ENCODE measurements around the gene CRLF1. TPM values are rescaled to one million over a fixed set of nuclear protein-coding genes. Genes with fewer than 3 reads are reported as not detected.

Gene CRLF1
- total RNA-seq, 1 donor from 2014 or later: 1.5 TPM

- TF ChIP-seq CTCF (conservative IDR thresholded peaks at IDR 0.05): no peak
- no peak for DNase-seq (ENCODE audit: low read depth, low spot score)
- Mint-ChIP-seq H3K27me3 (ENCODE audit: low read depth) (peaks cover 82% of the 10 kb centered on the region), H3K27ac (ENCODE audit: unreplicated experiment) (no peak within 1 kb of the TSS), H3K36me3 (ENCODE audit: low read depth) (no peaks in the 10 kb centered on the region), H3K4me3 (peak within 1 kb of the TSS; percentile 85), H3K9me3 (peaks cover 5% of the 10 kb centered on the region), H3K4me1 (peaks cover 23% of the 10 kb centered on the region)
Observed at GRCh38 chr19:18612772-18613588, 6.4 kb upstream of the CRLF1 start, which contains the start of gene TMEM59L. Gene TMEM59L (plus strand): TSS chr19:18612870. CDS start chr19:18612959, 89 bp downstream.

- H3K27me3 Mint-ChIP-seq (ENCODE audit: low read depth): peaks cover 84% of the 10 kb centered on the region
- no peak overlapping the region for H3K27ac Mint-ChIP-seq (ENCODE audit: unreplicated experiment)
- peak overlapping the region; percentile 85 for H3K4me3 Mint-ChIP-seq
- no peaks in the 10 kb centered on the region for H3K9me3 Mint-ChIP-seq
- H3K4me1 Mint-ChIP-seq: peaks cover 23% of the 10 kb centered on the region
- TF ChIP-seq CTCF (conservative IDR thresholded peaks at IDR 0.05): no peak
- no peak for DNase-seq (ENCODE audit: low read depth, low spot score)
- H3K36me3 Mint-ChIP-seq (ENCODE audit: low read depth): no peaks in the 10 kb centered on the region
Observed at GRCh38 chr19:18612051-18612771, 5.6 kb upstream of the CRLF1 start.

- no peak for TF ChIP-seq CTCF (conservative IDR thresholded peaks at IDR 0.05)
- no peaks in the 10 kb centered on the region for H3K36me3 Mint-ChIP-seq (ENCODE audit: low read depth)
- peaks cover 23% of the 10 kb centered on the region for H3K4me1 Mint-ChIP-seq
- no peaks in the 10 kb centered on the region for H3K9me3 Mint-ChIP-seq
- H3K27ac Mint-ChIP-seq (ENCODE audit: unreplicated experiment): no peak overlapping the region
- no peak for DNase-seq (ENCODE audit: low read depth, low spot score)
- H3K27me3 Mint-ChIP-seq (ENCODE audit: low read depth): peaks cover 88% of the 10 kb centered on the region
- peak overlapping the region; percentile 72 for H3K4me3 Mint-ChIP-seq
Observed at GRCh38 chr19:18611327-18612050, 4.9 kb upstream of the CRLF1 start.

- H3K9me3 Mint-ChIP-seq: no peaks in the 10 kb centered on the region
- H3K27ac Mint-ChIP-seq (ENCODE audit: unreplicated experiment): no peak overlapping the region
- no peak for DNase-seq (ENCODE audit: low read depth, low spot score)
- H3K4me3 Mint-ChIP-seq: peak overlapping the region; percentile 72
- TF ChIP-seq CTCF (conservative IDR thresholded peaks at IDR 0.05): no peak
- H3K4me1 Mint-ChIP-seq: peaks cover 23% of the 10 kb centered on the region
- H3K36me3 Mint-ChIP-seq (ENCODE audit: low read depth): no peaks in the 10 kb centered on the region
- H3K27me3 Mint-ChIP-seq (ENCODE audit: low read depth): peaks cover 83% of the 10 kb centered on the region
Observed at GRCh38 chr19:18610556-18611326, 4.1 kb upstream of the CRLF1 start.

GRCh38 chr19:18610245-18610555 is 3.6 kb upstream of the CRLF1 start:
- Mint-ChIP-seq H3K36me3 (ENCODE audit: low read depth) (no peaks in the 10 kb centered on the region), H3K4me3 (no peak overlapping the region), H3K27me3 (ENCODE audit: low read depth) (peaks cover 83% of the 10 kb centered on the region), H3K4me1 (peaks cover 27% of the 10 kb centered on the region), H3K27ac (ENCODE audit: unreplicated experiment) (no peak overlapping the region), H3K9me3 (no peaks in the 10 kb centered on the region)
- no peak for DNase-seq (ENCODE audit: low read depth, low spot score)
- TF ChIP-seq CTCF (conservative IDR thresholded peaks at IDR 0.05): no peak

All from neural crest cell (in vitro differentiated cells).